Liver (tissue), 3 donors: Measurements from ENCODE around the gene PPIL3.

Source experiments
- FOXA2 ChIP-seq: IDR thresholded peaks from 2 replicates; pipeline ENCODE4 v1.6.1; 2016; ENCODE audit warnings: antibody characterized with exemption
- GABPA ChIP-seq, 2 donors: IDR thresholded peaks in 1 of 2; conservative IDR thresholded peaks in 1 of 2; 2 replicates each; pipeline ENCODE4 v1.6.1; 2016; ENCODE audit warnings: antibody characterized with exemption in 2 of 2, mild to moderate bottlenecking in 1 of 2, moderate library complexity in 1 of 2
- HNF4A ChIP-seq, 2 donors: conservative IDR thresholded peaks; 2 replicates each; pipeline ENCODE4 v1.6.1; 2016; ENCODE audit warnings: antibody characterized with exemption in 2 of 2, mild to moderate bottlenecking in 2 of 2
- RAD21 ChIP-seq, 2 donors: IDR thresholded peaks; 2 replicates each; pipeline ENCODE4 v1.6.1; 2016; ENCODE audit warnings: antibody characterized with exemption in 2 of 2, mild to moderate bottlenecking in 2 of 2
- RXRA ChIP-seq, 2 donors: IDR thresholded peaks; 2 replicates each; pipeline ENCODE4 v1.6.1; 2017 to 2018; ENCODE audit warnings: antibody characterized with exemption in 2 of 2, mild to moderate bottlenecking in 1 of 2
- SP1 ChIP-seq: IDR thresholded peaks from 2 replicates; pipeline ENCODE4 v1.6.1; 2018; ENCODE audit warnings: antibody characterized with exemption, mild to moderate bottlenecking
- TAF1 ChIP-seq: conservative IDR thresholded peaks from 2 replicates; pipeline ENCODE4 v1.6.1; 2016; ENCODE audit warnings: antibody characterized with exemption, mild to moderate bottlenecking
- YY1 ChIP-seq: IDR thresholded peaks from 2 replicates; pipeline ENCODE4 v1.6.1; 2016; ENCODE audit warnings: antibody characterized with exemption, mild to moderate bottlenecking
- TF ChIP-seq, protein P1 (sequence below): fragments of 150-350 bp; IDR thresholded peaks from 2 replicates; pipeline ENCODE4 v1.5.1; 2017; ENCODE audit warnings: improper control_type of control experiment, low read depth, low read length; ENCODE audit not compliant: missing input control
- TF ChIP-seq, protein P2 (sequence below): IDR thresholded peaks from 2 replicates; pipeline ENCODE4 v1.6.1; 2016; ENCODE audit warnings: antibody characterized with exemption, mild to moderate bottlenecking
- TF ChIP-seq, protein P3 (sequence below): IDR thresholded peaks from 2 replicates; pipeline ENCODE4 v1.6.1; 2016; ENCODE audit warnings: antibody characterized with exemption
- TF ChIP-seq, protein P4 (sequence below): IDR thresholded peaks from 2 replicates; pipeline ENCODE4 v1.6.1; 2016; ENCODE audit warnings: antibody characterized with exemption
- donor health status: healthy.
- donor health status: healthy.

DNA sequence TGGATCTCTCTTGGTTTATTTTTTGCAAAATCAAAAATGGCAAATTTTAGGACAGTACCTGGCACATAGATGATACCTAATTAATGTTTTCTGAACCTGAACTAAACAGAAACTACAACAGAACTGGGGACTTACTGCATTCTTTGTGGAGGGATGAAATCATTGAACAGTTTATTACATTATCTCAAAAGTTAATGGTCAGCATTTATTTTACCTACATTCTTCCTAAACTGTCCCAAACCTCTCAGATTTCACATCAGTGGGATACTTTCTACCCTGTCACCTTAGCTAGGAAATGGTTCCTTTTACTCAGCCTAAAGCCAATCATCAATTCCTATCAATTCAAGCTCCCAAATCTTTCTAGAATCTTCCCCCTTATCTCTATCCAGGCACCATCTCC, 10.6 kb upstream of the PPIL3 start:
- TF ChIP-seq, protein P1, sequence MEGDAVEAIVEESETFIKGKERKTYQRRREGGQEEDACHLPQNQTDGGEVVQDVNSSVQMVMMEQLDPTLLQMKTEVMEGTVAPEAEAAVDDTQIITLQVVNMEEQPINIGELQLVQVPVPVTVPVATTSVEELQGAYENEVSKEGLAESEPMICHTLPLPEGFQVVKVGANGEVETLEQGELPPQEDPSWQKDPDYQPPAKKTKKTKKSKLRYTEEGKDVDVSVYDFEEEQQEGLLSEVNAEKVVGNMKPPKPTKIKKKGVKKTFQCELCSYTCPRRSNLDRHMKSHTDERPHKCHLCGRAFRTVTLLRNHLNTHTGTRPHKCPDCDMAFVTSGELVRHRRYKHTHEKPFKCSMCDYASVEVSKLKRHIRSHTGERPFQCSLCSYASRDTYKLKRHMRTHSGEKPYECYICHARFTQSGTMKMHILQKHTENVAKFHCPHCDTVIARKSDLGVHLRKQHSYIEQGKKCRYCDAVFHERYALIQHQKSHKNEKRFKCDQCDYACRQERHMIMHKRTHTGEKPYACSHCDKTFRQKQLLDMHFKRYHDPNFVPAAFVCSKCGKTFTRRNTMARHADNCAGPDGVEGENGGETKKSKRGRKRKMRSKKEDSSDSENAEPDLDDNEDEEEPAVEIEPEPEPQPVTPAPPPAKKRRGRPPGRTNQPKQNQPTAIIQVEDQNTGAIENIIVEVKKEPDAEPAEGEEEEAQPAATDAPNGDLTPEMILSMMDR, result no peak
- TF ChIP-seq RAD21 (IDR thresholded peaks at IDR 0.05) (no peak), YY1 (no peak), RXRA (IDR thresholded peaks at IDR 0.05) (no peak), SP1 (no peak), TAF1 (no peak), FOXA2 (no peak), HNF4A (conservative IDR thresholded peaks at IDR 0.05) (no peak), GABPA (IDR thresholded peaks at IDR 0.05 in 1 of 2, conservative IDR thresholded peaks at IDR 0.05 in 1 of 2) (no peak)
- TF ChIP-seq, protein P2, sequence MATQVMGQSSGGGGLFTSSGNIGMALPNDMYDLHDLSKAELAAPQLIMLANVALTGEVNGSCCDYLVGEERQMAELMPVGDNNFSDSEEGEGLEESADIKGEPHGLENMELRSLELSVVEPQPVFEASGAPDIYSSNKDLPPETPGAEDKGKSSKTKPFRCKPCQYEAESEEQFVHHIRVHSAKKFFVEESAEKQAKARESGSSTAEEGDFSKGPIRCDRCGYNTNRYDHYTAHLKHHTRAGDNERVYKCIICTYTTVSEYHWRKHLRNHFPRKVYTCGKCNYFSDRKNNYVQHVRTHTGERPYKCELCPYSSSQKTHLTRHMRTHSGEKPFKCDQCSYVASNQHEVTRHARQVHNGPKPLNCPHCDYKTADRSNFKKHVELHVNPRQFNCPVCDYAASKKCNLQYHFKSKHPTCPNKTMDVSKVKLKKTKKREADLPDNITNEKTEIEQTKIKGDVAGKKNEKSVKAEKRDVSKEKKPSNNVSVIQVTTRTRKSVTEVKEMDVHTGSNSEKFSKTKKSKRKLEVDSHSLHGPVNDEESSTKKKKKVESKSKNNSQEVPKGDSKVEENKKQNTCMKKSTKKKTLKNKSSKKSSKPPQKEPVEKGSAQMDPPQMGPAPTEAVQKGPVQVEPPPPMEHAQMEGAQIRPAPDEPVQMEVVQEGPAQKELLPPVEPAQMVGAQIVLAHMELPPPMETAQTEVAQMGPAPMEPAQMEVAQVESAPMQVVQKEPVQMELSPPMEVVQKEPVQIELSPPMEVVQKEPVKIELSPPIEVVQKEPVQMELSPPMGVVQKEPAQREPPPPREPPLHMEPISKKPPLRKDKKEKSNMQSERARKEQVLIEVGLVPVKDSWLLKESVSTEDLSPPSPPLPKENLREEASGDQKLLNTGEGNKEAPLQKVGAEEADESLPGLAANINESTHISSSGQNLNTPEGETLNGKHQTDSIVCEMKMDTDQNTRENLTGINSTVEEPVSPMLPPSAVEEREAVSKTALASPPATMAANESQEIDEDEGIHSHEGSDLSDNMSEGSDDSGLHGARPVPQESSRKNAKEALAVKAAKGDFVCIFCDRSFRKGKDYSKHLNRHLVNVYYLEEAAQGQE, result no peak
- TF ChIP-seq, protein P3, sequence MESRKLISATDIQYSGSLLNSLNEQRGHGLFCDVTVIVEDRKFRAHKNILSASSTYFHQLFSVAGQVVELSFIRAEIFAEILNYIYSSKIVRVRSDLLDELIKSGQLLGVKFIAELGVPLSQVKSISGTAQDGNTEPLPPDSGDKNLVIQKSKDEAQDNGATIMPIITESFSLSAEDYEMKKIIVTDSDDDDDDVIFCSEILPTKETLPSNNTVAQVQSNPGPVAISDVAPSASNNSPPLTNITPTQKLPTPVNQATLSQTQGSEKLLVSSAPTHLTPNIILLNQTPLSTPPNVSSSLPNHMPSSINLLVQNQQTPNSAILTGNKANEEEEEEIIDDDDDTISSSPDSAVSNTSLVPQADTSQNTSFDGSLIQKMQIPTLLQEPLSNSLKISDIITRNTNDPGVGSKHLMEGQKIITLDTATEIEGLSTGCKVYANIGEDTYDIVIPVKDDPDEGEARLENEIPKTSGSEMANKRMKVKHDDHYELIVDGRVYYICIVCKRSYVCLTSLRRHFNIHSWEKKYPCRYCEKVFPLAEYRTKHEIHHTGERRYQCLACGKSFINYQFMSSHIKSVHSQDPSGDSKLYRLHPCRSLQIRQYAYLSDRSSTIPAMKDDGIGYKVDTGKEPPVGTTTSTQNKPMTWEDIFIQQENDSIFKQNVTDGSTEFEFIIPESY, result no peak
- TF ChIP-seq, protein P4, sequence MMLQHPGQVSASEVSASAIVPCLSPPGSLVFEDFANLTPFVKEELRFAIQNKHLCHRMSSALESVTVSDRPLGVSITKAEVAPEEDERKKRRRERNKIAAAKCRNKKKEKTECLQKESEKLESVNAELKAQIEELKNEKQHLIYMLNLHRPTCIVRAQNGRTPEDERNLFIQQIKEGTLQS, result no peak
